ENCODE measurements around the gene PDE1C.

PDE1C gene

GRCh38 chr7:31751726-31752125 is 318.5 kb downstream of the PDE1C start:
- H3K36me3 ChIP-seq (ENCODE audit: control insufficient read depth in 5 of 5, insufficient read depth in 5 of 5, low read length in 5 of 5) = no peaks in the 10 kb centered on the region
- H3K27ac ChIP-seq (ENCODE audit: low read depth, low read length) = no peak overlapping the region
- no peak overlapping the region for H3K4me3 ChIP-seq (ENCODE audit: low read depth in 1 of 5, low read length in 5 of 5)
- no peaks in the 10 kb centered on the region for H3K4me1 ChIP-seq (ENCODE audit: control insufficient read depth in 5 of 5, insufficient read depth in 5 of 5, low read length in 5 of 5)
- no peaks in the 10 kb centered on the region for H3K9me3 ChIP-seq (ENCODE audit: control insufficient read depth in 5 of 5, low read length in 5 of 5)
- no peaks in the 10 kb centered on the region for H3K27me3 ChIP-seq (ENCODE audit: control insufficient read depth in 5 of 5, insufficient read depth in 4 of 5, low read length in 5 of 5)
- H3K9ac ChIP-seq (ENCODE audit: low read length in 5 of 5) = no peak overlapping the region

- H3K9ac ChIP-seq (ENCODE audit: low read length in 5 of 5) = no peak overlapping the region
- no peaks in the 10 kb centered on the region for H3K4me1 ChIP-seq (ENCODE audit: control insufficient read depth in 5 of 5, insufficient read depth in 5 of 5, low read length in 5 of 5)
- no peaks in the 10 kb centered on the region for H3K9me3 ChIP-seq (ENCODE audit: control insufficient read depth in 5 of 5, low read length in 5 of 5)
- H3K4me3 ChIP-seq (ENCODE audit: low read depth in 1 of 5, low read length in 5 of 5) = no peak overlapping the region
- H3K27me3 ChIP-seq (ENCODE audit: control insufficient read depth in 5 of 5, insufficient read depth in 4 of 5, low read length in 5 of 5) = no peaks in the 10 kb centered on the region
- no peaks in the 10 kb centered on the region for H3K36me3 ChIP-seq (ENCODE audit: control insufficient read depth in 5 of 5, insufficient read depth in 5 of 5, low read length in 5 of 5)
- H3K27ac ChIP-seq (ENCODE audit: low read depth, low read length) = no peak overlapping the region
Measured at GRCh38 chr7:31748084-31748483, 322.1 kb downstream of the PDE1C start.

- Histone ChIP-seq H3K27ac (ENCODE audit: low read depth, low read length) (no peak overlapping the region), H3K27me3 (ENCODE audit: control insufficient read depth in 5 of 5, insufficient read depth in 4 of 5, low read length in 5 of 5) (no peaks in the 10 kb centered on the region), H3K36me3 (ENCODE audit: control insufficient read depth in 5 of 5, insufficient read depth in 5 of 5, low read length in 5 of 5) (no peaks in the 10 kb centered on the region), H3K4me3 (ENCODE audit: low read depth in 1 of 5, low read length in 5 of 5) (no peak overlapping the region), H3K9ac (ENCODE audit: low read length in 5 of 5) (no peak overlapping the region), H3K9me3 (ENCODE audit: control insufficient read depth in 5 of 5, low read length in 5 of 5) (no peaks in the 10 kb centered on the region), H3K4me1 (ENCODE audit: control insufficient read depth in 5 of 5, insufficient read depth in 5 of 5, low read length in 5 of 5) (no peaks in the 10 kb centered on the region)
Measured at GRCh38 chr7:31747553-31747952, 322.7 kb downstream of the PDE1C start.

GRCh38 chr7:31744294-31744874 is 325.8 kb downstream of the PDE1C start:
- Histone ChIP-seq H3K4me1 (ENCODE audit: control insufficient read depth in 5 of 5, insufficient read depth in 5 of 5, low read length in 5 of 5) (no peaks in the 10 kb centered on the region), H3K4me3 (ENCODE audit: low read depth in 1 of 5, low read length in 5 of 5) (no peak overlapping the region), H3K27me3 (ENCODE audit: control insufficient read depth in 5 of 5, insufficient read depth in 4 of 5, low read length in 5 of 5) (peaks cover 0 to 3% (median 0%) of the 10 kb centered on the region in 5 donors), H3K36me3 (ENCODE audit: control insufficient read depth in 5 of 5, insufficient read depth in 5 of 5, low read length in 5 of 5) (no peaks in the 10 kb centered on the region), H3K27ac (ENCODE audit: low read depth, low read length) (no peak overlapping the region), H3K9me3 (ENCODE audit: control insufficient read depth in 5 of 5, low read length in 5 of 5) (no peaks in the 10 kb centered on the region), H3K9ac (ENCODE audit: low read length in 5 of 5) (no peak overlapping the region)

DNA sequence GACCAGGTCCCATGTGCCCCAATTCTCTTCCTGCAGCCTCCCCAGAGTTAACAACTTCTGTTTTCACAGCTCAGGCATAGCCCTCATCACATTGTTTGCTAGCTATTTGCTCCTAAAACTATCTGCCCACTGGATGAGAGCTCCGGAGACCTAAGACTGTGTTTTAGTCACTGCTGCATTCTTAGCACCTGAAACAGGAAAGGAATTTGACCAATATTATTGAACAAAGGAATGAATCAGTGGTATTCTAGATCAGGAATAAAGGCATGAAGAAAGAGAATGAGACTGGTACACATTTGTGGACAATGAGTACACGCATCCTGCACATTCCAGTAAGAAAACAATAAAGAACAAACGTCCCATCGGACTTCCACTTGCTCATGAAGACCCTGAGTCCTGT is 328.4 kb downstream of the PDE1C start:
- no peaks in the 10 kb centered on the region for H3K36me3 ChIP-seq (ENCODE audit: control insufficient read depth in 5 of 5, insufficient read depth in 5 of 5, low read length in 5 of 5)
- H3K9me3 ChIP-seq (ENCODE audit: control insufficient read depth in 5 of 5, low read length in 5 of 5) = no peaks in the 10 kb centered on the region
- peak overlapping the region in 1 of 5 donors; percentile 2 for H3K9ac ChIP-seq (ENCODE audit: low read length in 5 of 5)
- H3K27me3 ChIP-seq (ENCODE audit: control insufficient read depth in 5 of 5, insufficient read depth in 4 of 5, low read length in 5 of 5) = peaks cover 0 to 10% (median 3%) of the 10 kb centered on the region in 5 donors
- no peak overlapping the region for H3K27ac ChIP-seq (ENCODE audit: low read depth, low read length)
- no peak overlapping the region for H3K4me3 ChIP-seq (ENCODE audit: low read depth in 1 of 5, low read length in 5 of 5)
- H3K4me1 ChIP-seq (ENCODE audit: control insufficient read depth in 5 of 5, insufficient read depth in 5 of 5, low read length in 5 of 5) = no peaks in the 10 kb centered on the region

- Histone ChIP-seq H3K36me3 (ENCODE audit: control insufficient read depth in 5 of 5, insufficient read depth in 5 of 5, low read length in 5 of 5) (no peaks in the 10 kb centered on the region), H3K4me3 (ENCODE audit: low read depth in 1 of 5, low read length in 5 of 5) (no peak overlapping the region)
Measured at GRCh38 chr7:31735991-31736982, 333.9 kb downstream of the PDE1C start.

DNA sequence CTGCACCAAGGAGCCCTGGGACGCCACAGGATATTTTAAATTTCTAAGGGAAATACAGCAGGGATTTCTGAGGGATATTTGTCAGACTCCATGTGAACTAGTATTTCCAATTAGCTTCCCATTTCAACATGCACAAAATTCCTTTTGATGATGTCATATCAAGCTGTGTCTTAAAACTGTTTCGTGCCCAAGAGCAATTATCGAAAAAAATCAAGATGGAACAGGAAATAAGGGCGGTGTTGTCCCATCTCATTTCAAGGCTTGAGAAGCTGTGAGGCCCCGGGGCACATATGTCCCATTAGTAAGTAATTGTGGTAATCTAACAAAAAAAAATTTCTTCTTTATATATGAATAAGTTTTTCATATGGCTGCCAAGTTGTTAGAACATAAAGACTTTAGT is 335.8 kb downstream of the PDE1C start:
- Histone ChIP-seq H3K4me3 (ENCODE audit: low read depth in 1 of 5, low read length in 5 of 5) (no peak overlapping the region), H3K27me3 (ENCODE audit: control insufficient read depth in 5 of 5, insufficient read depth in 4 of 5, low read length in 5 of 5) (peaks cover 0 to 9% (median 3%) of the 10 kb centered on the region in 5 donors), H3K9me3 (ENCODE audit: control insufficient read depth in 5 of 5, low read length in 5 of 5) (no peaks in the 10 kb centered on the region), H3K27ac (ENCODE audit: low read depth, low read length) (no peak overlapping the region), H3K36me3 (ENCODE audit: control insufficient read depth in 5 of 5, insufficient read depth in 5 of 5, low read length in 5 of 5) (no peaks in the 10 kb centered on the region), H3K9ac (ENCODE audit: low read length in 5 of 5) (no peak overlapping the region), H3K4me1 (ENCODE audit: control insufficient read depth in 5 of 5, insufficient read depth in 5 of 5, low read length in 5 of 5) (no peaks in the 10 kb centered on the region)

More at GRCh38 chr7:31735991-31736982, 333.9 kb downstream of the PDE1C start:
- H3K27ac ChIP-seq (ENCODE audit: low read depth, low read length) = no peak overlapping the region
- H3K9me3 ChIP-seq (ENCODE audit: control insufficient read depth in 5 of 5, low read length in 5 of 5) = no peaks in the 10 kb centered on the region
- peaks cover 0 to 9% (median 3%) of the 10 kb centered on the region in 5 donors for H3K27me3 ChIP-seq (ENCODE audit: control insufficient read depth in 5 of 5, insufficient read depth in 4 of 5, low read length in 5 of 5)
- no peaks in the 10 kb centered on the region for H3K4me1 ChIP-seq (ENCODE audit: control insufficient read depth in 5 of 5, insufficient read depth in 5 of 5, low read length in 5 of 5)
- no peak overlapping the region for H3K9ac ChIP-seq (ENCODE audit: low read length in 5 of 5)

- Histone ChIP-seq H3K36me3 (ENCODE audit: control insufficient read depth in 5 of 5, insufficient read depth in 5 of 5, low read length in 5 of 5) (no peaks in the 10 kb centered on the region), H3K9ac (ENCODE audit: low read length in 5 of 5) (no peak overlapping the region), H3K27ac (ENCODE audit: low read depth, low read length) (no peak overlapping the region), H3K27me3 (ENCODE audit: control insufficient read depth in 5 of 5, insufficient read depth in 4 of 5, low read length in 5 of 5) (peaks cover 0 to 5% (median 2%) of the 10 kb centered on the region in 5 donors), H3K4me3 (ENCODE audit: low read depth in 1 of 5, low read length in 5 of 5) (no peak overlapping the region), H3K9me3 (ENCODE audit: control insufficient read depth in 5 of 5, low read length in 5 of 5) (no peaks in the 10 kb centered on the region), H3K4me1 (ENCODE audit: control insufficient read depth in 5 of 5, insufficient read depth in 5 of 5, low read length in 5 of 5) (no peaks in the 10 kb centered on the region)
Measured at GRCh38 chr7:31729195-31729804, 340.9 kb downstream of the PDE1C start.

GRCh38 chr7:31724696-31725095 is 345.5 kb downstream of the PDE1C start:
- Histone ChIP-seq H3K27ac (ENCODE audit: low read depth, low read length) (no peak overlapping the region), H3K4me1 (ENCODE audit: control insufficient read depth in 5 of 5, insufficient read depth in 5 of 5, low read length in 5 of 5) (no peaks in the 10 kb centered on the region), H3K9ac (ENCODE audit: low read length in 5 of 5) (no peak overlapping the region), H3K9me3 (ENCODE audit: control insufficient read depth in 5 of 5, low read length in 5 of 5) (no peaks in the 10 kb centered on the region), H3K36me3 (ENCODE audit: control insufficient read depth in 5 of 5, insufficient read depth in 5 of 5, low read length in 5 of 5) (no peaks in the 10 kb centered on the region), H3K27me3 (ENCODE audit: control insufficient read depth in 5 of 5, insufficient read depth in 4 of 5, low read length in 5 of 5) (no peaks in the 10 kb centered on the region), H3K4me3 (ENCODE audit: low read depth in 1 of 5, low read length in 5 of 5) (no peak overlapping the region)

GRCh38 chr7:31720366-31720765 is 349.8 kb downstream of the PDE1C start:
- Histone ChIP-seq H3K4me3 (ENCODE audit: low read depth in 1 of 5, low read length in 5 of 5) (no peak overlapping the region), H3K27ac (ENCODE audit: low read depth, low read length) (no peak overlapping the region), H3K36me3 (ENCODE audit: control insufficient read depth in 5 of 5, insufficient read depth in 5 of 5, low read length in 5 of 5) (no peaks in the 10 kb centered on the region), H3K9ac (ENCODE audit: low read length in 5 of 5) (no peak overlapping the region), H3K27me3 (ENCODE audit: control insufficient read depth in 5 of 5, insufficient read depth in 4 of 5, low read length in 5 of 5) (peaks cover 0 to 3% (median 0%) of the 10 kb centered on the region in 5 donors), H3K4me1 (ENCODE audit: control insufficient read depth in 5 of 5, insufficient read depth in 5 of 5, low read length in 5 of 5) (no peaks in the 10 kb centered on the region), H3K9me3 (ENCODE audit: control insufficient read depth in 5 of 5, low read length in 5 of 5) (no peaks in the 10 kb centered on the region)
